GM19328 (cell line): ENCODE measurements around the gene MPP4.
"Not testable (repeated sequence)": the region's sequence is repeated elsewhere in the genome, so short reads cannot be mapped to it uniquely, and the experiment has no call there.

Source experiments
- ATAC-seq: cut with Tn5 transposase; IDR thresholded peaks from one replicate; pipeline ENCODE4 v1.9.1; 2021; ENCODE audit warnings: mild to moderate bottlenecking, moderate library complexity; ENCODE audit not compliant: unreplicated experiment

MPP4 gene

DNA sequence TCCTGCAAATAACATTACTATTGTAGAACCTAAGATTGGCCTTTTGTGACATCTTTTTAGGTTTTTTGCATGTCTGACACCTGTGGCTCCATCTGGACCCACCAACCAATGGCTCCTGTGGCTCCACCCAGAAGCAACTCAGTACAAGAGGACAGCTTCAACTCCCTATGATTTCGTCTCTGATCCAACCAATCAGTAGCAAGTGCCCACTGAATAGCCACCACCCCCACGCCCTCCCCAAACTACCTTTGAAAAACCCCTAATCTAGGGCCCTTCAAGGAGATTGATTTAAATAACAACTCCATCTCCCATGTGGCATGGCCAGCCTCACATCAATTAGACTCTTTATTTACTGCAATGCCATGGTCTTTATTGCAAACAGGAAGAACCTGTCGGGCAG is 23.6 kb downstream of the MPP4 start:
- no peak for ATAC-seq

DNA sequence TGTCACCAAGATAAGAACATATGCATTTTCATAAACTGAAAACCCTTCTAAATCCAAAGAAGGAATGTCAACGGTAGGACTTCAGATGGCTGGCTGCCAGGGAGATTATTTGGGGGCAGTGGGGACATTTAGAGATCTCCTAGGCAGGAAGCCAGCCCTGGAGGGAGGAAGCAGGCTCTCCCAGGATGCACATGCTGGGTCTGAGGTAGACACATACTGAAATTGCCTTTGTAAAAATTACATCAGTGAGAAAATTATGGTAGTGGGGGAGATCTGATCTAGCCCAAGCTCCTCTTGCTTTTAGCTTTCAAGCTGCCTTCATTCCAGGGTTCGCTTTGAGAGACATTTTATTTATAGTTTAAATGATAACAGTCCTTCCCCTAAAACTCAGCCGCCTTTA is 24.1 kb downstream of the MPP4 start:
- ATAC-seq, result no peak

DNA sequence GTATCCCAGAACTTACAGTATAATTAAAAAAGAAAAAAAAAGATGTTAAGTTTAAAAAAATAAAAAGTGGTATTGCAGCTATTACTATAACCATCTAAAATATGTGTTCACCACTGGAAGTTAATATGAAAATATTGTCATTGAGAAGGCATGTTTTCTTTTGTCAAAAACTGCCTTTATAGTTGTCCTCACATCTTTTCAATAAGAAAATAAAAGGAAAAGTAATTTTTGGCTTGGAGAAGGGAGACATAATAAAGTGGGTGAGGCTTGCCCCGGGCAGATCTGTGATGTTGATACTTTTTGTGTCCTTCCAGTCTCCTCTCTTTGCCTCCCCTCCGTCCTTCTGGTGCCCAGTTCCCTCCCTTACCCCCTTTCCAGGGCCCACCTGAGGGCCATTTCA is 24.9 kb downstream of the MPP4 start:
- ATAC-seq, result no peak

DNA sequence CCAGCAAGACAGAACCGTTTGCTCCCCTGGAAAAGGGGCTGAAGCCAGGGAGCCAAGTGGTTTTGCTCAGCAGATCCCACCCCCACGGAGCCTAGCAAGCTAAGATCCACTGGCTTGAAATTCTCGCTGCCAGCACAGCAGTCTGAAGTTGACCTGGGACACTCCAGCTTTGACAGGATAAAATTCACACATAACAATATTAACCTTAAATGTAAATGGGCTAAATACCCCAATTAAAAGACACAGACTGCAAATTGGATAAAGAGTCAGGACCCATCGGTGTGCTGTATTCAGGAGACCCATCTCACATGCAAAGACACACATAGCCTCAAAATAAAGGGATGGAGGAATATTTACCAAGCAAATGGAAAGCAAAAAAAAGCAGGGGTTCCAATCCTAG is 27.2 kb downstream of the MPP4 start:
- not testable (repeated sequence) for ATAC-seq

GRCh38 chr2:201669865-201670264 is 28.6 kb downstream of the MPP4 start:
- no peak for ATAC-seq

GRCh38 chr2:201668402-201668910 is 30.0 kb downstream of the MPP4 start:
- ATAC-seq, result no peak

DNA sequence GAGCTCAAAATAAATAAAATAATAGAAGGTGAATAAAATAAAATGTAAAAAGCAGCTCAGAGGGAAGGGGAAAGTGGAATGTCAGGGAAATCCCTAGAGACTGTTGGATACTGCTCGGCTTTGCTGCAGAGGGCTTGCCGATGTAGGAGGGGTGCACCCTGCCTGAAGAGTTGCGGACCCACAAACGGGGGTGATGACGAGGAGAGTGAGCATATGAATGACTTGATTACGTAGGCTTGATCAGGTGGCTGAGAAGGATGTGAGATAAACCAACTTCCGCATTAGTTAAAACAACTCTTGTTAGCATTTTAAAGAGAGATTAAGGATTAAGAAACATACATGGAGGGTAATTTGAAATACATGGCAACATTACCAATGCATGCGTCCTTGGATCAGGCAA is 34.1 kb downstream of the MPP4 start:
- ATAC-seq, result no peak

GRCh38 chr2:201661366-201661765 is 37.1 kb downstream of the MPP4 start:
- ATAC-seq, result no peak

DNA sequence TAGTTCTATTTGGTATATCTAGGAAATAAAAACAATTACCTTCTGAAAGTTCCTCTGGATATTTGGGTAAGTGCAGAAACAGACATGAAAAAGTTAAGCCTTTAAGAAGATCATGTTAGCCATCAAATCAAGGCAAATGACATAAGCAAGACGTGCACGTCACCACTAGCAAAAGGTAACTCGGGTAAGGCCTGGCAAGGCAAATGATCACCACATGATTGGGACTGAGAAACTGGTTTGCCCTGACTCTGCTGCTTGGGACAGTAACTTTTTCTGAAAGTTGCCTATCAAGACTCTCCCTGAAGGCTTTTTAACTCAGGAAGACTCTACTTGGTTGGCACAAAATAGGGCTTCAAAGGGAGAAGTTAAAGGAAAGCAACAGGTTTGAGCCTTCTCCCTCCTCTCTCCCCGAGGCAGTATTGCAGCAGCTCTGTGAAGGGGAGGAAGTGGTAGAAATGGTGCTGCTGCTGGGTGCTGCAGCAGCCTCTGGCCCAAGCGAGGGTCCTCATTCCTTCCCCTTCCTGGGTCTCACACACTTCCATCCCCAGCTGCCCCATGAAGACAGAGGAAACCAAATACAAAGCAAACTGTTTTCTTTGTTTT is 38.0 kb downstream of the MPP4 start:
- ATAC-seq, result no peak

DNA sequence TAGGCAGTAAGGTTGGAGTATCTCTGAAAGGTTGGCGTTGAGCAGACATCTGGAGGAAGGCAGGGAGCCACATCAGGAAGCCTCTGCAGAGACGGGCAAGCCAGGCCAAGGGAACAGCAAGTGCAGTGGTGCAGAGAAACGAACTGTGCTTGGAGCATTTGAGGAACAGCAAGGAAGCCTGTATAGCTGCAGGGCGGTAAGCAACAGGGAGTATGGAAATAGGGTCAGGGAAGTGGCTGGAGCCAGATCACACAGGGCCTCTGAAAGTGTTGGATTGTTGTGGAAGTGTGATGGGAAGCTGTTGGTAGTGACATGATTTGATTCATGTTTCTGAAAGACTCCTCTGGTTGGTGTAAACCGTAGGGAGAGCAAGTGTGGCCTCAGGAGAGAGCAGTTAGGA is 41.7 kb downstream of the MPP4 start:
- no peak for ATAC-seq

DNA sequence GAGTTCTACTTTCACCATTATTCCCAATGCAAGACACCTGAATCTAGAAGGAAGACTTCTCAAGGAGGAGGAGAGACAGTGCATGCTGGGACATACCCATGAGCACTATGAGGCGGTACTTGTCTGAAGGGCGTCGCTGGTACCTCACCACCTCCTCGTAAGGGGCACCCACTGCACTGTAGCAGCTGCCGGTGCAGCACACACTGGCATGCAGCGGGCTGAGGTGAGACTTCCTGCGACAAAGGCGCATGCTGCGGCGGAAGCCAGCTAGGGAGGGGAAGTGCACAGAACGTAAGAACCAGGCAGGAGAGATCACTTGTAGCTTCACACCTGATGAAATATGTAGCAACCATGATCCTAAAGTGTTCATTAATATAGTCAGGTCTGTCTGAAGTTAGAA is 42.3 kb downstream of the MPP4 start:
- ATAC-seq, result no peak

GRCh38 chr2:201654616-201655384 is 43.6 kb downstream of the MPP4 start:
- no peak for ATAC-seq

- no peak for ATAC-seq
These were observed 45.2 kb downstream of the MPP4 start for GRCh38 chr2:201653221-201653620.

- no peak for ATAC-seq
These were observed 49.0 kb downstream of the MPP4 start for GRCh38 chr2:201649442-201649841.

GRCh38 chr2:201647431-201647830 is 51.0 kb downstream of the MPP4 start:
- no peak for ATAC-seq

DNA sequence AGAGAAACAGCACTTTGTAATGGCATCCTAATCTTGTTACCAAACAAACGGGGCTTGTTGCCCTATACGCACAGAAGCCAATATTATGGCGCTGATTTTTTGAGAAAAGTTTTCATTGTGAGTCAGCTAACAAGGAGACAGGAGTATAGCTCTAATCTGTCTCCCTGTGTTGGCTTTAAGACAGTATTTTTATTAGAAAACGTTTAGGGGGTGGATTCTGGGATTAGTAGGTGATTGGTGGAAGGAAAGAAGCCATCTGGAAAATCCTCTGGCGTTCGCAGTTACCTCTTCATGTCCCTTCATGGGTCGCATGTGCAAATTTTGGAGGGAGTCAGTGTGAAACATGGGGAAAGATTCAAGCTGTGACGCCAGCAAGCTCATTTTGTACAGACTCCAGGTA is 54.4 kb downstream of the MPP4 start:
- ATAC-seq, result no peak

DNA sequence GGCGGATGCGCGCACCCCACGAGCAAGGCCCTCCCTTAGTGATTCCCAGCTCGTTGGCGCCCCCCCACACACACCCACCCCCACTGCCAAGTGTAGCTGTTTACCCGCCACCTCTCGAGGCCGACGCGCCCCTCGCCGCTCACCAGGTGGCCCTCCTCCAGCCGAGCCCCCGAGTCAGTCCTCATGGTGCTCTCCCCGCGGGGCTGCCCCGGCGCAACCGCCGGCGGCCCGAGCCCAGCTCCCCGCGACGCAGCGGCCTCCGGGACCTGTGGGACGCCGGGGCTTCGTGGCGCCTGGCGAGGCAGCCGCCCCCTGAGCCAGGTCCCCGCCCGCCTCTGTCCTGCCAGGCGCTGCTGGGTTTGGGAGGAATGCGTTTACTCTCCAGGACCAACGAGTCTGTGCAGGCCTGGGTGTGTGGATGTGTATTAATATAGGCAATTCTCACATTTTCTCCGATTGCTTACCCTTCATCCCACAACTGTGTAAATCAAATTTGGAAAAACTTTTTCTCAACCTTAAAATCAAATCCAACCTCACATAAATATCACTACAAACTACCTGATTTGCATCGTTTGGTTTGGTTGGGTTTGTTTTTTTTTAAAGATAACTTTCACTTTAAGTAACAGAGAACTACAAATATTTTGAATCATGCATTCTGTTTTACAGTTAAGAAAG is 55.1 kb downstream of the MPP4 start, which contains the start of gene TMEM237:
TMEM237 (minus strand) TSS at position 288 of the 675 bp plus-strand sequence; CDS start at position 185, 103 bp downstream.
- ATAC-seq, result peak; percentile 24

- ATAC-seq, result peak; percentile 83
These were observed 55.7 kb downstream of the MPP4 start for GRCh38 chr2:201642579-201643215.

DNA sequence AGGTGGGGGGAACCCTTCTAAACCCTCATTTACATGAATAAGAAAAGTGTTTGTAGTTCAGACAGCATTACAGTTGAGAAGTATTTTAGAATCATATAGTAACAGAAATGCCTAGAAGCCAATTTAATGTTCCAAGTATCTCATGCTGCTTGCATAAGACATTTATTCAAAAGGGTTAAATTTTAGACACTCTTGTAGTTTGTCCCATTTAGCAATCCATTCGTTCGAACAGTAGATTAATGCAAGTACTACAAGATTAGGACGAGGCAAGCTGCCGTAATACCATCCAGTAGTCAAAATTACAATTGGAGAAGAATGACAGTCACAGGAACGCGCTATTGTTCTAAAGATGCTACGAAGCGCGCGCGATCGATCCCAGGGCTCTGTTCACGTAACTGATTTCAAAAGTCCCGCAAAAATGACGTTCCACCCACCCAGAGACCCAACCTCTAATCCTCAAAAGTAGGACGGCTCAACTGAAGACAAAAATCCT is 56.3 kb downstream of the MPP4 start:
- ATAC-seq, result peak; percentile 47

DNA sequence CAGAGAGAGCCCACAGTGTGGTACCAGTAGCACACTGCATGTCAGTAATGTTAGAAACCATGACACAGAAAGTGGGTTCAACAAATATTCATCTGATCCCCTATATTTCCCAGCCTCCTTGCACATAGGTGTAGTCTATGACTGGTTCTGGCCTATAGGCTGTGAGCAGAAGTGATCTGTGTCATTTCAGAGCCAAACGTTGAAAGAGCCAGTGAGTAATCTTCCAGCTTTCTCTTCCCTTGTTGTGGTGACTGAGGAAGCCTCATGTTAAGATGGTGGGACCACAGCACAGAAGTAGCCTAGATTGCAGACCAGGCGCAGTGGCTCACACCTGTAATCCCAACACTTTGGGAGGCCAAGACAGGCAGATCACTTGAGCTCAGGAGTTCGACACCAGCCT is 59.2 kb downstream of the MPP4 start:
- ATAC-seq, result no peak

- ATAC-seq, result no peak
These were observed 60.1 kb downstream of the MPP4 start for GRCh38 chr2:201638326-201638725.
